HK-2 (cell line): ENCODE measurements around the gene ADSL.

ENCODE experiments used
- DNase-seq: peaks from one replicate; pipeline ENCODE4 v3.0.0-alpha.2; 2018; ENCODE audit not compliant: unreplicated experiment

The ADSL gene

GRCh38 chr22:40405178-40406062 lies 59.1 kb downstream of the ADSL start:
- no peak for DNase-seq

DNA sequence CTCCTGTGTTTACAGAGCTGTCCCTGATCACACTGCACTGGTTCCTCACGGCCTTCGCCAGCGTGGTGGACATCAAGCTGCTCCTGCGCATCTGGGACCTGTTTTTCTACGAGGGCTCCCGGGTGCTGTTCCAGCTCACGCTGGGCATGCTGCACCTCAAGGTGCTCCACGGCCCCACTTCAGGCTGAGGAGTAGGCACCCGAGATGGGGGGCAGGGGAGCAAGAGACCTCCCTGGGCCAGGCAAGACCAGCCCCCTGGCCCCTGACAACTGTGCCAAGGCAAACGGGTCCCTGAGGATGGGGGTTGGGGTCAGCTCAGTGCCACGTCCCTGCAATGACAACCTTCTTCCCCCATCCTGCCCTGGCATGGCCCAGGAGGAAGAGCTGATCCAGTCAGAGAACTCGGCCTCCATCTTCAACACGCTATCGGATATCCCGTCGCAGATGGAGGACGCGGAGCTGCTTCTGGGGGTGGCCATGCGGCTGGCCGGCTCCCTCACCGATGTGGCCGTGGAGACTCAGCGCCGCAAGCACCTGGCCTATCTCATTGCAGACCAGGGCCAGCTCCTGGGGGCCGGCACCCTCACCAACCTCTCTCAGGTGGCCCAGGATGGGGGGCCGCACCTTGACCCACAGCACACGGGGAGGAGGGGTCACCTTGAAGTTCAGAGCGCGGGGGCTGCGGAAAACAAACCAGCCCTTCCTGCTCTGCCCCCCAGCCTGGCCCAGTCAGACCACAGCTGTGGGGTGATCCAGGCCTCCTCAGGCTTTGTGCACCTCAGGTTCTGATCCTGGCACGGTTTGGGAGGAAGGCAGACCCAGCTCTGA lies 60.0 kb downstream of the ADSL start:
- DNase-seq = no peak

DNA sequence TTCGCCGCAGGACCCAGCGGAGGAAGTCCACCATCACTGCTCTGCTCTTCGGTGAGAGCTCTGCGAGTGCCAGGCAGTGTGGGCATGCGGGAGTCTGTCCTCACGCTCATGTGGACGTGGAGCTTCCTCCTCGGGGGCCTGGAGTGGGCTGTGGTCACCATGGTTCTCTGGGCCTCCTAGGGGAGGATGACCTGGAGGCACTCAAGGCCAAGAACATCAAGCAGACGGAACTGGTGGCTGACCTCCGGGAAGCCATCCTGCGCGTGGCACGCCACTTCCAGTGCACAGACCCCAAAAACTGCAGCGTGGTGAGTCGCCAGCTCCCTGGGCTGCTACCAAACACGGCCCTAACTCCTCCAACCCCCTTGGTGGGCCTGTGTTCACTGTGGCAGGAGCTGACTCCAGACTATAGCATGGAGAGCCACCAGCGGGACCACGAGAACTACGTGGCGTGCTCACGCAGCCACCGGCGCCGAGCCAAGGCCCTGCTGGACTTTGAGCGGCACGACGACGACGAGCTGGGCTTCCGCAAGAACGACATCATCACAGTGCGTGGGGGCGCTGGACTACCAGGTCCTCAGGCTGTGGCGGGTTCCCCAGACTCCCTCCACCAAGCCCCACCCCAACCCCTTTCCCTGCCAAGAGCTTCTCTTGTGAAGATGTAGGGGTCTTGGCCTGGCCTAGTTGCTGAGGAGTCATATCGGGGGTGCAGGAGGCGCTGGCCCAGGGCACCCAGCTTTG lies 60.9 kb downstream of the ADSL start:
- DNase-seq = no peak

DNA sequence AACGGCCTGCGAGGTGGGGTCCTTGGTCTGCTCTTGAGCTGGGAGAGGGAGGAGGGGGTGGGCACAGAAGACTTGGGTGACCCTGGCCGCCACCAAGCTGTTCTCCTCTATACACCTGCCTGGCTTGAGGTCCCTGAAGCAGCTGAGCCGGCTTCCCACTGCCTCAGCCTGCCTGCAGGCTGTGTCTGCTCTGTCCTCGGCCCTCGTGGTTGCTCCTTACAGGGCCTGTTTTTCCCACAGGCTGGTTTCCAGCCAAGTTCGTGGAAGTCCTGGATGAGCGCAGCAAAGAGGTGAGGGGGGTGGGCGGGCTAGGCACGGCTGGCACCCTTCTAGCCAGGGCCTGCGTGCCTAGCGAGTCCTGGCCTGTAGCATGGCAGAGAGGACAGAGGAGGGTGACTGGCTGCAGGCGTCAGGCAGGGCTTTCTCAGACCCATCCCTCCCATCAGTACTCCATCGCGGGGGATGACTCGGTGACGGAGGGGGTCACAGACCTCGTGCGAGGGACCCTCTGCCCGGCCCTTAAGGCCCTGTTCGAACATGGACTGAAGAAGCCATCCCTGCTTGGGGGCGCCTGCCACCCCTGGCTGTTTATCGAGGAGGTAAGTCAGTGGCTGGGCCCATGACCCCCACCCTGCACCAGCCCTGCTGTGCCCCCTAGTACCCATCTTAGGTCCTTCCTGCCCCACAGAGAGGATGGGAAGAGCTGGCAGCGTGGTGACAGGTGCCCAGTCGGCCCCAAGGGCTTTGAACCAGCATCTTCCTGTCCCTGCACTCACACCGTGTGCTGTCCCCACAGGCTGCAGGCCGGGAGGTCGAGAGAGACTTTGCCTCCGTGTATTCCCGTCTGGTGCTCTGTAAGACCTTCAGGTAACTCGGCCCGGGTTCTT lies 61.8 kb downstream of the ADSL start:
- DNase-seq = no peak

DNA sequence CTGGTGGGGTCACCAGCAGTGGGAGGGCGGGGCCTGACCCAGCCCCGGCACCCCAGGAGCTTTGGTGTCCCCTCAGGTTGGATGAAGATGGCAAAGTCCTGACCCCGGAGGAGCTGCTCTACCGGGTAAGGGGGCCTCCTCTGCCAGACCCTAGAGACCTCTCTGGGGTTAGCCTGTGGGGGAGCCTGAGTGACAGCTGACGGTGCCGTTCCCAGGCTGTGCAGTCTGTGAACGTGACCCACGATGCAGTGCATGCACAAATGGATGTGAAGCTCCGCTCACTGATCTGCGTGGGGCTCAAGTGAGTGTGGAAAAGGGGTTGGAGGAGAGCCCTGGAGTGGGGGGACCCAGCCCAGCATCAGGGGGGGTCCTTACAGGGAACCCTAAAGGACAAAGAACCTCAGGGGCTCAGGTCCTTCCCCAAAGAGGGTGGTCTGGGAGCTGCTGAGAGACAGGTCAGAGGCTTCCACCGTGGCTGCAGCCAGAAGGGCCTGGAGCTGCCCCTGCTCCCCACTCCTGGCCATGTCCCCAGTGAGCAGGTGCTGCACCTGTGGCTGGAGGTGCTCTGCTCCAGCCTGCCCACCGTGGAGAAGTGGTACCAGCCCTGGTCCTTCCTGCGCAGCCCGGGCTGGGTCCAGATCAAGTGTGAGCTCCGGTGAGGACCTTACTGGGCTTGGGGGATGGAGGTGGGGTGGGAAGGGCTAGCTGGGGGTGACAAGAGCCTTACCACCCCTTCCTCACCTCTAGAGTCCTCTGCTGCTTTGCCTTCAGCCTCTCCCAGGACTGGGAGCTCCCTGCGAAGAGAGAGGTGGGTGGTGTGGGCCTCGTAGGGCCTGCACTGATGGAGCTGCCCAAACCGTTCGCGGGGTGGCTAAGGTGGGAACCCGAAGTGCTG lies 62.7 kb downstream of the ADSL start:
- no peak for DNase-seq

GRCh38 chr22:40409613-40410113 lies 63.4 kb downstream of the ADSL start:
- no peak for DNase-seq

DNA sequence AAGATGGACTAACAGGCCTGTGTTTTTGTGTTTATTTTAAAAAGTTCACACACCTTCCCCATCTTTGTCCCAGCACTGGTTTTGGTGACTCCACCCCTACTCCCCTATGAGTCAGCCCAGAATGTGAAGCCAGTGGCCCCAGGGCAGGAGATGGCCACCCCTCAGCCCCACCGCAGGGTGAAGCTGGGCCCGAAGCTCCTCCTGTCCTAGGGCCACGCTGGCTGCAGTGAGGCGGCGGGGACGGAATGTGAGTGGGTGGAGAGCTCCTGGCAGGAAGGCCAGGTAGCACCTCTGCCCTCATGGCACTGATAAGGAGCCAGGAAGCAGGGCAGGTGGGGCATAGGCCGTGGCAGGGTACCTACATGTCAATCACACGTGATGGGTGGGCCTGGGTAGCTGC lies 64.0 kb downstream of the ADSL start:
- no peak for DNase-seq

DNA sequence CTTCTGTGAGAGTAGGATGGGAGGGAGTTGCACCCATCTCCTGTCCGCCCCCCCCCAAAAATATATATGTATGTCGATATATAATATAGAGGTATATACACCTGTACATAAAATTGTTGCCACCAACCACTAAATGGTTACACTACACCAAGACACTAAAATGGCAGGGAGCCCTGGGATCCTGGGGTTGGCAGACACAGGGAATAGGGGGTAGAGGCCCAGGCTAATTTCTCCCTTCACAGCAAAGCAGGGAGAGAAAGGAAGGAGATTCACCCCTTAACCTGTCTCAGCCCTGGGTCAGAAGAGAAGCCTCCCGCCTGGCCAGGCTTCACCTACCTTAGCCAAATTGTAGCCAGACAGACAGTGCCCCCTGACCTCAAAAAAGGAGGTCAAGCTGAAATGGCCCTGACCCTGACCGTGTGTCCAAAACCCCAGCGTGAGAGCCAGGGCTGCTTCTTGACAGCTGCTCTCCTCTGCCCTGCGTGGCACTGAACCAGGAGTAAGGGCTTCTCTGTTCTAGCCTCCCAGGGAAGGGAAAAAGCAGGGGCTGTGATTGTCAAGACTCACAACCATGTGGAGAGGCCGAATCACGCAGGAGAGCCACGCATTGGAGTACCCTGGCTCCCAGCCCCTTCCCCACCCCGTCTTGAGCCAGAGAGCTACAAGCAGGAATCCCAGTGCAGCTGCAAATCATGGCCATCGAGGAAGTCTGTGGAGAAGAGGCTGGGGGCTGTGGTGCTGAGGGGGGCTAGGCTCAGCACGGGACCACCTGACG lies 64.6 kb downstream of the ADSL start:
- no peak for DNase-seq

DNA sequence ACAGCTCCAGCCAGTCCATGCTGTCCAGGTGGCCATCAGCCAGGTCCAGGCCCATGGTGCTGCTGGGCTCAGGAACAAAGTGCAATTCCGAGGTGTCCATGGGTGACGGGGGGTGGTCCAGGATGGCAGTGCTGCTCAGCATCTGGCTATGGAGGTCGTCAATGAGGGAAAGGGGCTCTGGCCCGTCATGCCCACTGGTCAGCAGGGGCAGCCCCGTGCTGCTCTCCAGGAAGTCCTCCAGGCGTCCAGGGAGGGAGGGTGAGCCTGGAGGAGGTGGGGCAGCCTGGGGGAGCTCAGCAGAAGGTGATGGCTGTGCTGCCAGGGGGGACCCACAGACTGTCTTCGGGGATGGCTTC lies 65.2 kb downstream of the ADSL start:
- no peak for DNase-seq

- DNase-seq = no peak
These were observed 66.1 kb downstream of the ADSL start for GRCh38 chr22:40412441-40412840.

DNA sequence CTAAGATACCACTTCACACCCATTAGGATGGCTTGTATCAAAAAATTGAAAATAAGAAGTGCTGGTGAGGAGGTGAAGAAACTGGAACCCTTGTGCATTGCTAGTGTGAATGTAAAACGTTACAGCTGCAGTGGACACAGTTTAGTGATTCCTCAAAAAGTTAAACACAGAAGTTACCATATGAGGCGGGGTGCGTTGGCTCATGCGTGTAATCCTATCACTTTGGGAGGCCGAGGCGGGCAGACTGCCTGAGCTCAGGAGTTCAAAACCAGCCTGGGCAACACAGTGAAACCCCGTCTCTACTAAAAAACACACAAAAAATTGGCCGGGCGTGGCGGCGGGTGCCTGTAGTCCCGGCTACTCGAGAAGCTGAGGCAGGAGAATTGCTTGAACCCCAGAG lies 67.6 kb downstream of the ADSL start:
- DNase-seq = no peak

DNA sequence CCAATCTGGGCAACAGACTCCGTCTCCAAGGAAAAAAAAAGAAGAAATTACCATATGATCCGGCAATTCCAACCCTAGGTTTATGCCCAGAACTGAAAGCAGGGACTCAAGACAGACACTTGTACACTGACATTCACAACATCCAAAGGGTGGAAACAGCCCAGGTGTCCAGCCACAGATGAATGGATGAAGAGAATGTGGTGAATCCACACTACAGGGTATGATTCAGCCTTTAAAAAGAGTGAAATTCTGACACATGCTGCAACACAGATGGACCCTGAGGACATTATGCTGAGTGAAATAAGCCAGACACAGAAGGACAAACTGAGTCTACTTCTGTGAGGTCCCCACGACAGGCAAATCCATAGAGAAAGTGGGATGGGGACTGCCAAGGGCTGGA lies 68.0 kb downstream of the ADSL start:
- no peak for DNase-seq

- no peak for DNase-seq
These were observed 68.7 kb downstream of the ADSL start for GRCh38 chr22:40414838-40415505.

- no peak for DNase-seq
These were observed 69.4 kb downstream of the ADSL start for GRCh38 chr22:40415531-40416266.

GRCh38 chr22:40416267-40416570 lies 69.9 kb downstream of the ADSL start:
- DNase-seq = no peak

DNA sequence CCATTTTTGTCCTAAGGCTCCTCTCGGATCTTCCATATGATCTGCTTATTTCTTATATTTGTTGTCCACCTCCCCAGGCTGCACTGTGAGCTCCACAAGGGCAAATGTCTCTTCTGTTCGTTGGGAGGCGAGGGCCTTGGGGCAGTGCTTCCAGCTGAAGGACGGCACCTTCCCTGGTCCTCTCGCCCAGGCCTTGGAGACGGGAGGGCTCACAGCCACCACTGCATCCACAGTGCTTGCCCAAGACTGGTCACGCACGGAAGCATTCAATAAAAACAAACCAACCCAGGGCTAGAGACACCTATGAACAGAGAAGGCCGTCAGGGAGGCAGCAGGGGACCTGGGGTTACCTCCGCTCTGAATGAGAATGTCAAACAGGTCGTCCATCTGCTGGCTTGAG lies 70.3 kb downstream of the ADSL start:
- DNase-seq = no peak

- DNase-seq = no peak
These were observed 70.7 kb downstream of the ADSL start for GRCh38 chr22:40417041-40417440.

DNA sequence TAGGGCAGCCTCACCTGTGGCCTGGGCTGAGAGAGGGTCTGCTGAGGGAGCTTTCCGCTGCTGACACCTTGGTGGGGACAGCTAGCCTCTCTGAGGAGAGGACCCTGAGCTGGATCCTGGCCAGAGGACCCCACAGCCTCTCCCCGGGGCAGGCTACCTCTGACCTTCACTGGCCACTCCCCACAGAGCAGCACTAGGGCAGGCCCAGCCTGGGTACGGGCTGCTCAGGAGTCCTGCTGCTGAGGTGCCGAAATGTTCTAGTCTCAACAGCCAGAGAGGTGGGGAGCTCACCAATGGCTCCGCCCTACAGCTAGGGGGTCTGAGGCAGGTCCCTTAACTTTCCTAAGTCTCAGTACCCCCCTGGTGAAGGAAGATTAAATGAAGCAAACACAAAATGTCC lies 71.6 kb downstream of the ADSL start:
- no peak for DNase-seq
